Psoas muscle (tissue), 8 donors: ENCODE measurements around the gene BANK1. TPM values are rescaled to one million over a fixed set of nuclear protein-coding genes. Genes with fewer than 3 reads are reported as not detected.

Source experiments
- ATAC-seq, 4 donors: fragments of 200-7000 bp; cut with Tn5 transposase; one replicate each; pipeline ENCODE4 v1.9.1; 2020; ENCODE audit warnings: moderate library complexity in 3 of 4, mild to moderate bottlenecking in 2 of 4
- DNase-seq, 2 donors: peaks; one replicate each; pipeline ENCODE4 v3.0.0-alpha.2; 2020
- H3K27ac ChIP-seq: fragments of 200-600 bp; one replicate; pipeline ENCODE4 v1.8.0; 2022
- H3K27me3 ChIP-seq, 3 donors: fragments of 200-600 bp in 1 of 3; one replicate each; pipeline versions ENCODE4 v1.6.1 to v1.8.0; 2013 to 2022; ENCODE audit warnings: low read length in 2 of 3, mild to moderate bottlenecking in 2 of 3, moderate library complexity in 1 of 3; ENCODE audit not compliant: insufficient read depth in 3 of 3
- H3K36me3 ChIP-seq, 2 donors: fragments of 200-600 bp in 1 of 2; one replicate each; pipeline versions ENCODE4 v1.6.1 to v1.8.0; 2013 to 2022; ENCODE audit warnings: low read depth in 1 of 2, mild to moderate bottlenecking in 1 of 2, moderate library complexity in 1 of 2; ENCODE audit not compliant: insufficient read depth in 1 of 2
- H3K4me1 ChIP-seq: fragments of 200-600 bp; one replicate; pipeline ENCODE4 v1.8.0; 2022
- H3K4me3 ChIP-seq: fragments of 200-600 bp; one replicate; pipeline ENCODE4 v1.8.0; 2022; ENCODE audit warnings: mild to moderate bottlenecking
- H3K9me3 ChIP-seq: fragments of 200-600 bp; one replicate; pipeline ENCODE4 v1.8.0; 2022
- WGBS, 3 donors: extraction: QIAGEN DNeasy Blood & Tissue Kit; methylation state at CpG; one replicate each; pipeline versions ENCODE4 v1.1.6 to v1.1.7; 2013; 5-methylcytosine and 5-hydroxymethylcytosine counted together
- intact Hi-C, 2 donors: fragments of 100-400 bp; cut with DNase I; formaldehyde crosslinking; loops; one replicate each; pipeline versions ENCODE4 v1.11.0 to v1.14.2; 2022
- polyA plus RNA-seq, 3 donors: library from polyadenylated mRNA; stranded (reverse); fragments of 200-250 nt; gene quantifications; one replicate each; pipeline ENCODE4 v1.2.3, GENCODE V29; 2013
- total RNA-seq, 4 donors: library from RNA; stranded (reverse); fragmentation: NEBNext Ultra II Directional in 2 of 4; extraction: Animal tissue kit (Norgen Biotek cat#: 25700) in 2 of 4; gene quantifications; one replicate each; pipeline versions ENCODE4 v1.2.1 to v1.2.4, GENCODE V29; 2021 to 2023
- TF ChIP-seq, protein P1 (sequence below): fragments of 200-600 bp; IDR thresholded peaks from one replicate; pipeline ENCODE4 v1.8.0; 2022; ENCODE audit warnings: antibody characterized with exemption
- donor health status: healthy with polysubstance abuse.
- donor health status: DM: no; HTN: no; CAD: no; lungs with moderate emphysema.
- donor health status: Bipolar disorder and iron deficiency.
- donor health status: healthy.
- donor health status: DM: yes; HTN: yes; CAD: no.
- donor health status: DM: no; HTN: no; CAD: no.
- donor health status: DM: no; HTN: no; CAD: no.
- donor health status: DM: yes; HTN: yes; CAD: no.

The BANK1 gene
- total and polyA plus RNA-seq, 7 donors: 0.07 to 0.55 (median 0.17) TPM

DNA sequence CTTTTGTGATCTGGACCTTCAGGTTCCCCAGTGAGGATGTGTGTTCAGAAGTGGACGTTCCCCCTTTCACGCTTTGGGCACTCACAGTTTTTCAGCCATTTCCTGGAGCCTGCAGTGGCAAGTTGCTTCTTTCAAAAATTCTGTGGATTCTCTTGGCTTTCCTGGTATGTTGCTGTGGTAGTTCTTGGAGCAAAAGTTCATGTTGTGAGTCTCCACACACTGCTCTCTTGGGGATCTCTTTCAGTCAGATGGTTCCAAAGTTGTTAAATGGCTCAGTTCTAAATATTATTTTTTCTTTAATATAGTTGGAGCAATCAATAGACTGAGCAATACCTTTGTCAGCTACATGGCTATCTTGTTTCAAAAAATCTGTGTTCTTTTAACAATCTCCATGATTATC, 28.5 kb upstream of the BANK1 start:
- H3K27ac ChIP-seq: no peak overlapping the region
- DNase-seq: no peak
- H3K4me1 ChIP-seq: no peaks in the 10 kb centered on the region
- peaks cover 18% of the 10 kb centered on the region for H3K9me3 ChIP-seq
- TF ChIP-seq, protein P1, sequence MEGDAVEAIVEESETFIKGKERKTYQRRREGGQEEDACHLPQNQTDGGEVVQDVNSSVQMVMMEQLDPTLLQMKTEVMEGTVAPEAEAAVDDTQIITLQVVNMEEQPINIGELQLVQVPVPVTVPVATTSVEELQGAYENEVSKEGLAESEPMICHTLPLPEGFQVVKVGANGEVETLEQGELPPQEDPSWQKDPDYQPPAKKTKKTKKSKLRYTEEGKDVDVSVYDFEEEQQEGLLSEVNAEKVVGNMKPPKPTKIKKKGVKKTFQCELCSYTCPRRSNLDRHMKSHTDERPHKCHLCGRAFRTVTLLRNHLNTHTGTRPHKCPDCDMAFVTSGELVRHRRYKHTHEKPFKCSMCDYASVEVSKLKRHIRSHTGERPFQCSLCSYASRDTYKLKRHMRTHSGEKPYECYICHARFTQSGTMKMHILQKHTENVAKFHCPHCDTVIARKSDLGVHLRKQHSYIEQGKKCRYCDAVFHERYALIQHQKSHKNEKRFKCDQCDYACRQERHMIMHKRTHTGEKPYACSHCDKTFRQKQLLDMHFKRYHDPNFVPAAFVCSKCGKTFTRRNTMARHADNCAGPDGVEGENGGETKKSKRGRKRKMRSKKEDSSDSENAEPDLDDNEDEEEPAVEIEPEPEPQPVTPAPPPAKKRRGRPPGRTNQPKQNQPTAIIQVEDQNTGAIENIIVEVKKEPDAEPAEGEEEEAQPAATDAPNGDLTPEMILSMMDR: no peak
- no peaks in the 10 kb centered on the region for H3K27me3 ChIP-seq
- no peaks in the 10 kb centered on the region for H3K36me3 ChIP-seq
- H3K4me3 ChIP-seq: no peak overlapping the region
- ATAC-seq: no peak
- intact Hi-C loops: no loop called here
- WGBS, 3 donors: 49 to 63% (median 54%) methylated on average over 2 of the region's 2 CpGs

DNA sequence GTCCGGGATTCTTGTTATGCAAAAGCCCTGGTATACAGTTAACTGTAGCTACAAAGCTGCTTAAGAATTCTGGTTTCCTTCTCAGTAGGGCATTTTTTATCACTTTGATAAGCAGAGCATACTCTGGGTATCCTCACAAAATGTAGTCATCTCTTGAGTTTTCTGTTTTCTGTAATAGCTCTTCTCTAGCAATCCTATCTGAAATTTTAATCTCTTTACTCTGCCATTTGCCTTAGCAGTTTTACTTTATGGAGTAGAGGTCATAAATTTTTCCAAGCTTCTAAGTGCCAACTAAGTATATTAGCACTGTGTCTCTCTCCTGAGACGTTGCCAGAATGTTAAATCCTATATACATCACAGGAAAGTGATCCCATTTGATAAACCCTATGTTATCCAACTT, 28.0 kb upstream of the BANK1 start:
- Histone ChIP-seq H3K4me1 (no peaks in the 10 kb centered on the region), H3K4me3 (no peak overlapping the region), H3K36me3 (no peaks in the 10 kb centered on the region), H3K27me3 (no peaks in the 10 kb centered on the region), H3K9me3 (peaks cover 23% of the 10 kb centered on the region), H3K27ac (no peak overlapping the region)
- 42 to 48% (median 46%) methylated on average over 2 of the region's 2 CpGs for WGBS, 3 donors
- ATAC-seq (no peak), DNase-seq (no peak)
- TF ChIP-seq, protein P1: no peak
- intact Hi-C loops: no loop called here

DNA sequence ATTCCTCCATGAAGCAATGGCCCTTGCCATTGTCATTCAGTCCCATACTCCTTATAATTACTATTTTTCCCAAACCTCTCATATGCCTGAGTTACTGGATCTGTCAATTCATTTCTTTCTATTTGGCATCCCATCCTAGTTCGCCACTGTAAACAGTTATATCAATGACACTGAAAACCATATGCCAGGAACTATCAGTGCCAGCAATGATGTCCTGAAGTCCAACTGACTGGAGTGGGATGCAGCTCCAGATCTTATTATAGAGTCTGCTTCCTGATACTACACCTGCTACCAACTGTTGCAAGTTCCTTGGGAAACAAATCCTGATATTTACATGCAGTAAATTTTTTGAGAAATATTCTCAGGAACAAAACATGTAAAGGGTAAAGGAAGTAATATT, 27.0 kb upstream of the BANK1 start:
- intact Hi-C loops: no loop called here
- peaks cover 28% of the 10 kb centered on the region for H3K9me3 ChIP-seq
- ATAC-seq (no peak), DNase-seq (no peak)
- H3K27ac ChIP-seq: no peak overlapping the region
- 68 to 78% (median 74%) methylated on average over 1 of the region's 1 CpG for WGBS, 3 donors
- H3K4me3 ChIP-seq: no peak overlapping the region
- TF ChIP-seq, protein P1: no peak
- H3K4me1 ChIP-seq: no peaks in the 10 kb centered on the region
- no peaks in the 10 kb centered on the region for H3K27me3 ChIP-seq
- no peaks in the 10 kb centered on the region for H3K36me3 ChIP-seq

DNA sequence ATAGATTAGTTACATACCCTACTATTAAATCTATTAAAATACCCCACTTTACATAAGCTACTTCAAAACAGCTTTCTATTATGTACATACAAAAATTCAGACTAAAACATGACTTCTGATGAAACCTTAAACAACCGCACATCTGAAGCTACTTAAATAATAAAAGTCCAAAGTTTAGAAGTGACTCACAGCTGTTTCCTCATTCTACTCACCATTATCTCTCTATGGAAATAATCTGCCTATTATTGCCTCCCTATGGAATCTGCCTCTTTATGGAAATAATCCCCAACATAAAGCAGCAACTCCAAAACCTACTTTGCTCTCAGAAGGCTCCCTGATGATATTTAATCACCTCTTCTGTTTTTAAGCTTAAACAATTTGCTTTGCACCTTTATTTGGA, 15.7 kb upstream of the BANK1 start:
- ATAC-seq (no peak), DNase-seq (no peak)
- no peaks in the 10 kb centered on the region for H3K27me3 ChIP-seq
- H3K9me3 ChIP-seq: peaks cover 8% of the 10 kb centered on the region
- intact Hi-C loops: no loop called here
- TF ChIP-seq, protein P1: no peak
- H3K27ac ChIP-seq: no peak overlapping the region
- no peaks in the 10 kb centered on the region for H3K4me1 ChIP-seq
- no peaks in the 10 kb centered on the region for H3K36me3 ChIP-seq
- H3K4me3 ChIP-seq: no peak overlapping the region
- WGBS, 3 donors: 66 to 76% (median 68%) methylated on average over 1 of the region's 1 CpG

DNA sequence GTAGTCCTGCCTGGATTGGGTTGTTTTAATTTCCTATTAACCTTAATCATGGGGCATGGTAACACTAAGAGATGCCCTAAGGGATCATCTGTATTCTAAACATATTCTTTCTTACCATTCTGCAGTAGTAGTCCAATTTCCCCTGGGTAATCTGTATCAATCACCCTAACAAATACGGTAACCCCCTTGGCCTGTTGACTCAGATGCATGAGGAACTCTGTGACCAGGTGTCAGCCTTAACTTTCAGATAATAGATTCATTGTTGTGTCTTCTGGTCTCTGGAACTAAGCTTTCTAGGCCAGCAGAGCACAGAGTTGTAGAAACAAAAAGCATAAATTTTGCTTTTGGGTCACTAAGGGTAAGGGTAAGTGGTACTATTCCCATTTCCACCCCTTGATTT, 13.1 kb upstream of the BANK1 start:
- TF ChIP-seq, protein P1: no peak
- 89 to 91% (median 90%) methylated on average over 1 of the region's 1 CpG for WGBS, 3 donors
- no peak for ATAC-seq
- no peak overlapping the region for H3K27ac ChIP-seq
- H3K27me3 ChIP-seq: no peaks in the 10 kb centered on the region
- peaks cover 2% of the 10 kb centered on the region for H3K9me3 ChIP-seq
- no peaks in the 10 kb centered on the region for H3K4me1 ChIP-seq
- H3K4me3 ChIP-seq: no peak overlapping the region
- H3K36me3 ChIP-seq: no peaks in the 10 kb centered on the region
- no peak for DNase-seq
- intact Hi-C loops: no loop called here
